Keratinocyte (primary cell): ENCODE data around the gene CEMIP2.

ENCODE experiments used
- CTCF ChIP-seq, 3 experiments: IDR thresholded peaks in 1 of 3; conservative IDR thresholded peaks in 1 of 3; optimal IDR thresholded peaks in 1 of 3; 2 replicates in 2 of 3; 3 replicates in 1 of 3; pipeline versions ENCODE3 to v1.5.1; 2011; ENCODE audit warnings: low read length in 3 of 3, mild to moderate bottlenecking in 3 of 3, moderate library complexity in 2 of 3, control low read depth in 1 of 3, inconsistent platforms in 1 of 3; ENCODE audit not compliant: insufficient read depth in 2 of 3; ENCODE audit errors: extremely low read depth in 1 of 3
- EZH2 ChIP-seq: IDR thresholded peaks from one replicate; pipeline ENCODE4 v1.6.1; 2012; ENCODE audit warnings: inconsistent platforms, mild to moderate bottlenecking, low read length, moderate library complexity

GRCh38 chr9:71767163-71767775 lies 1.0 kb downstream of the CEMIP2 start:
- no peak for TF ChIP-seq CTCF (optimal IDR thresholded peaks at IDR 0.05 in 1 of 3, IDR thresholded peaks at IDR 0.05 in 1 of 3, conservative IDR thresholded peaks at IDR 0.05 in 1 of 3; ENCODE audit: extremely low read depth in 1 of 3, insufficient read depth in 2 of 3, low read length in 3 of 3)
- no peak for TF ChIP-seq EZH2
